ENCODE results near the gene ATAT1. TPM values are rescaled to one million over a fixed set of nuclear protein-coding genes. Genes with fewer than 3 reads are reported as not detected.

The ATAT1 gene
- total RNA-seq, 1 experiment from 2014 or later = 6.6 TPM

DNA sequence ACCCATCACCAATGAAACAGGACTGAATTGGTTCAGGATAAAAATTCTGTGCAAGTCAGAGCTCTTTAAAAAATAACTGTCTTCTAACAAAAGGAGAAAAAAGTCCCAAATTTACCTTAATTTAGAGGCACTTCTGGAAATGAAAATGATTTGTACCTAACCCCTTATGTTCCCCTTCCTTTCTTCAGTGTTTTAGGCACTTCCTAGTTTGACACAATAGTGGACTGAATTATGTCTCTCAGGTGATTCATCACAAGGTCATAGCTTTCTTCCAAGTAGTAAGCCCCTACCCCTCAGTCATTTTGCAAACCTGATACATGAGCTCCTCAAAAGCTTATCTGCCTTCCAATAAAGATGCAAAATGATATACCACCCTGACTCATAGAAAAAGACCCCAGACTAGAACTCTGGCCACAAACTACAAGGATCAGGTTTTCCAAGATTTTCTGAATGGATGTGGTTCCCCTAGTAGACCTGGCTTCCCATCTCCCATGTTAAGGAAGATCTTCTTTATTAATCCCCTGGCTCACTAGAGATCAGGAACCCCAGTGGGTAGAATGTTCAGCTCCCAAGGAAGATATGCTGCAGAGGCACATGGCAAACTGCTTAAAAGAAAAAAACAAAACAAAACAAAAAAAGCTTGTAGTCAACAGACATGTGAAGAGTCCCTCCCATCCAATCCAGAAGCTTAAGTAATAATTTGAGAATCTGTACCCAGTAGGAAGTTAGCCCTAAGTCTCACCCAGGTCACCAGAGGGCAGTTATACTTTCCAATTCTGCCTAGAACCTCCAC, 13.2 kb upstream of the ATAT1 start:
- peak; percentile 57 for DNase-seq (ENCODE audit: low read depth)

DNA sequence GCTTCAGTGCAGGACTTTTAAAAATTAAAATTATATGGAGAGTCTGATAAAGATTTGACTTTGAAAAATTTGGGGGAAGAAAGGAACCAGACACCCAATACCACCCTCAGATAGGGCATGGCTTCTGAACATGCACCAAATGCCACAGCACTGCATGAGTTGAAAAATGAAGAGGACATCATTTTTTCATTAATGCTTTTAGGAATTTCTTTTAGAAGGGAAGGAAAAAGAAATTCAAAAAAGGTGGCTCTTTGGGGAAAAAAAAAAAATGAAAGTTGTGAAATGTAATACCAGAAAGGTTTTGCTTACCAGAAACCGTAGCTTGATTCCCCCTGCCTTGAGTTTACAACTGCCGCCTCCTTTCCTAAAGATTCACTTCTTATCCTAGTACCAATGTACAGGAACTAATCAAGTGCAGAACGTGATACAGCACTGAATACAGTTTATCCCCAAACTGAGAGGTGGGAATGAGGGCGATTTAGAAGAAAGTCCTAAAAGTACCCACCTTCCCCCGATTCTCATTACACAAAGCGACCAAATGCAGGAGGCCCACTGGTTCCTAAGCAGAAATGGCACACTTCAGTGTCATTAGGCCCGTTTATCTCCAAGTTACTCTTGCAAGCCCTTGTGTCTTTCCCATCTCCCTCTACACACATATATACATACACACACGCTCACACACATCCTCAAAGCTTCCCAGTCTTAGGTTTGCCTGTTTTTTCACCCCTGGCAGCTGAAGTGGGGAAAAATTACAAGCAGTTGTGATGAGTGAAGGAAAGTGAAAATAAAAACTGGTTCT, 12.4 kb upstream of the ATAT1 start:
- no peak for DNase-seq (ENCODE audit: low read depth)

DNA sequence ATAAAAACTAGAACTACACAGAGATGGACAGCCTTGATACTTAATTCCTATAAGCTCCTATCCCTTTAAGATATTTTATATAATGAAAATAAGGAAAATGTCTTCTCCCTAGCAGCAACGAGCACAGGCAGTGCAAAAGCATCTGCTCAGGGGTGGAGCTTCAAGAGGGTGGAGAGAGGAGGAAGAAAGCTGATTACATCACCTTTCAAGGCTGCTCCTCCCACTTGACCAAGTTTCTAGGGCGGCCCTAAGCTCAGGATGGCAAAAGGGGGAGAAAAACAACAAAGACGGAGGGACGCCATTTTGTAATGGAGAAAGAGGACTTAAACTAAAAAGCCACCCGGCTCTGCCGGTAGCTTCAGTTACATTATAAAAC, 11.8 kb upstream of the ATAT1 start:
- DNase-seq (ENCODE audit: low read depth) = peak; percentile 98

DNA sequence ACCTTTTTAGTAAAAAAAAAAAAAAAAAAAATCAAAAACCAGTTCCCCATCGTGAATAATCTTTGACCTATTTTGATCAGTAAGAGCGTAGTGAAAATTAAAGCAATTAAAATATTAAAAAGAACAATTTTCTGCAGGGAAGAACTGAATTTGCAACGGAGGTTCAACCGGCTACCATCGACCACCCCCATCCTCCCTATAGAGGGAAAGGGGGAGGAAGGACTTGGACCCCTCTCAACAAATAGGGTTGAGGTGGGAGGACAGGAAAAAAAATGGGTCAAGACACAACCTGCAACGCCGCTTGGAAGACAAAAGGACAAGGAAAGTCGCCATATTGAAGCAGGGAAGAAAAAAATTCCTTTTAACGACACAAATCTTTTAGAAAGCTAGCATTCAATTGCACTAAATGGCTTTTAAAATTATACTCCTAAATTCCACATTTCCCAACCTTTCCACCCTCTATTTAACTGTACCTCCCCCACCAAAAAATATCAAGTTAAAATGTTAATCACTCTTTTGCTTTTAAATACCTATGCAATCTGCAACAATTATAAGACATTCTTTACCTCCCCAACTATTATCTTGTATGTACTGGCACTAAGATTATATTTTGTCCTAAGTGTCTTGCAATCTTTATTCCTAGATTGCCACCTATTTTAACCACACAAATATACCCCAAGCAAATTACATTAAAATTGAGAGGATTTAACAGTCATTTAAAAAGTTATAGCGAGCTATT, 11.3 kb upstream of the ATAT1 start:
- peak; percentile 87 for DNase-seq (ENCODE audit: low read depth)

DNA sequence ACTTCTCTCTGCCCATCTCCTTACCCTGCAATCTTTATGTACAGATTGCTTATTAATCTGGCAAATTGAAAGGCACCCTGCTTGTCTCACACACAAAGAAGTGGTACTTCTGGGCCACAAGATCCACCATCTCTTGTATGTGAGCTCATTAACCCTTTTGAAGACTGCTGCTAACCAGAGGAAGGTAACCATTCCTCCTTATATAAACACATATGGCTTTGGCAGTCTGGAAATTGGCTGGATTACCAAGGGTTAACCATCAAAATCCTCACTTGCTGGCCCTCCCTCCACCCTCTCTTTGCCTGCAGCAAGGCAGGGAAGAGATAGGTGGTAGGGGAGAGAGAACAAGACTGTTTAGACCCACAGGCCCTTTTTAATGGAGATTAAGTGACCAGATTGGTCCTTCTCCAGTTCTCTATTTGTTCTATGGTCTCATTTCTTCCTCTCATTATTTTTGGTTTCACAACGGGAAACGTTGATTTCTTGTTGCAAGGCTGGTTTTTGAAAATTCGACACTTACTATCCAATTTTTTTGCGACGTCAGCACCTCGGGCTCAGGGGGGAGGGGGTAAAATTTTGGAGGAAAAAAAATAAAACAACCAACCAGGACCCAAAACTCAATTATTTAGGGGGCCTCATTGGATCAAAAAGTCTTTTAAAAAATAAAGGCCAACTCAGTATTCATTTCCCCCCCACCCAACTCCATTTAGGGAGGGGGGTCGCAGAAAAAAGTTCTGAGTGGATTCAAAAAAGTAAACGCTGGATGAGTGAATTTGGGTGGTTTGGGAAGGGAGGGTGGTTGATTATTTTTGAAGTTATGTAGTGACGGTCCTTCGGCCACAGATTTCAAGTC, 10.5 kb upstream of the ATAT1 start:
- DNase-seq (ENCODE audit: low read depth) = peak; percentile 53

DNA sequence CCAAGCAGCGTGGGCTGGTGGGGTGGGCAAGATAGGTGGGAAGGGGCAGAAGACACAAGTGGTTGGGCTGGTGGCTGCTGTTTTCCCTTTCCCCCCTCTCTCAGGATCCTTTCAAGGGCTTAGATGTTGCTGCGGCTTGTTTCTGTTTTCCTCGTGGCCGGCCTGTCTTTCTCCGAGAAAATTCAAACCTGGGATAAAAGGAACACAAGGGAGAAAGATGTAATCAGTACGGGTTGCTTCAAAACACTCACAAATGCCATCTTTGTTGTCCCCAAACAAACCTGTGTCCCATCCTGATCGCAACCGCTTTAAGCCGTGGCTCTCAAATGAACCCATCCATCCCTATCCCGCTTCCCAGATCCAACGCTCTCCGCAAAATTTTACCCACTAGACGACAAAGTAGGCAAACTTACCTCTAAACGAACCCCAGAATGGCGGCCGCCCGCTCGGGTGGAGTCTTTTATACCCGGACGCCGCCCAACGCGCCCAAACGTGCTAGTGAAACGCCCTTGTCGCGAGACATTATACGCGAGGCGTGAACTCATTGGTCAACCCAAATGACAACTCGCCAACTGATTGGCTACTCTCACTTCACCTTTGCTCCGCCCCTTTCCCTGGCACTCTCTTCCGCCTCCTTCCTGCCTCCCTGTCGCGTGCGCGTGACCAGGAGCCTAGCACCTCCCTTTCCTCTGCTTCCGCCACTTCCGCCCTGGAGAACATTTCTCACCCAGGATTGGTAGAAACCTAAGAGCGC, 9.7 kb upstream of the ATAT1 start, which contains the start of gene PPP1R10:
TSS of gene PPP1R10 (minus strand) at position 433 of the 754 bp plus-strand sequence. CDS start 7,299 bp downstream, outside the sequence.
- DNase-seq (ENCODE audit: low read depth) = peak; percentile 100

DNA sequence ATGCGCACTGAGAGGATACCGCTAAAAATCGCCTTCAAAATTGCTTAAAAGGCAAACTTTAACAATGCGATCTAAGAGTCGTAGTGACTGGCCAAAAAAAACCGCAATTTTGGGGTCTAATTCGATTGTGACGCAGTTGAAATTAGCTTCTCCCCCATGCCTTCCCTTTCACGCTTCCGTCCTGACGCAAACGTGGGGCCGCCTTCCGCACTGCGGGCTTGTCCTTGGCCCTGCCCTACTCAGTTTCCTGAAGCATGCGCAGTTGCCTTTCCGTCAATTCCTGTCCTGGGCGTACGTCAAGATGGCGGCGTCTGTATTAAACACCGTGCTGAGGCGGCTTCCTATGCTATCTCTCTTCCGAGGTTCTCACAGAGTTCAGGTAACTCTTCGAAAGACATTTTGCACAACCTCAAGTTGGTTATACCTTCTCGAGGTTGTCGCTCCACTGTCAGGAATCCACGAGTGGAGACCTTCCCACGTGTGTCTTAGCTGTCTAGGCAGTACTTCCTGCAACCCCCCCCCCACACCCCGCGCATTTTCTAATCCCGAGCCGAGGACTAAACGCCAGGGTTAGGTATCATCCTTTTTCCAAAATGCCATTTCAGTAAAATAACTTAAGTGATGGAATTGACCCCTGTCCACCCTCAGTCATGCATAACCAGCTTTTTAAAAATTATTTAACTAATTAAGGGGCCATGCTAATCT, 9.0 kb upstream of the ATAT1 start, which contains the start of gene MRPS18B:
TSS of gene MRPS18B (plus strand) at position 276 of the 705 bp plus-strand sequence. CDS start at position 302, 26 bp downstream.
- peak; percentile 93 for DNase-seq (ENCODE audit: low read depth)

DNA sequence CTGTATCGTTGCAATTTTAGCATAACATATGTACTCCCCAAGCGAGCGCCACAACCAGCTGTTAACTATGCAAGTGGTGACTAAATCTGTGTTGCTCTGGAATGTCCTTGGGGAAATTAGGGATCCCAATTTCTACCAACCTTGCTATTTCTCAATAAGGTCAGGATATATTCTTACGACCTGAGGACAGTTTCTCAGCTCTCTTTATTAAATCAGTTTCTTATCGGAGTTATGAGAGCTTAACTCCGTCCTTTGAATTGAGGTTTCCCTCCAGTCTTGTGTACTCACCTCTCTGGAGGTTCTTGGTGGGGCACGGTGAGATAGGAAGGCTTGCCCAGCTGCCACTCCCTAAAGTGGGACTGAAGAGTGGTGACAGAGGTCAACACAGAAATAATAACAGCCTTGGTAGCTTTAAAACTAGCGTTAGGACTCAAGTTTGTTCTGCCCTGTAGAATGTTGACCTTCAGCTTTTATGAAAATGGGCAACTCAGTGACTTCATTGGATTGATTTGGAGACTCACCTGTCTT, 8.3 kb upstream of the ATAT1 start:
- DNase-seq (ENCODE audit: low read depth) = no peak

DNA sequence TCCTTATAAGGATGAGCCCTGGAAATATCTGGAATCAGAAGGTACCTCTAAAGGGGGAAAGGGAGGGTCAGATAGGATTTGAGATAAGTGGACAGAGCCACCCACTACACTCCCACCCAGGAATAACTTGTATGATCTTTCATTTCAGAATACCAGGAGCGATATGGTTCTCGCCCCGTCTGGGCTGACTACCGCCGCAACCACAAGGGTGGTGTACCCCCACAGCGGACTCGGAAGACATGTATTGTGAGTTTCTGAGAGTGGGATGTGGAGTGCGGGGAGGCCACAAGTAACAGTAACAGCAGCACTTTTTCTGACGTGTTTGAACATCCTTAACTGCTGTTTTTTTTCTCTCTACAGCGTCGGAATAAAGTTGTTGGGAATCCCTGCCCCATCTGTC, 7.1 kb upstream of the ATAT1 start:
- DNase-seq (ENCODE audit: low read depth) = no peak

DNA sequence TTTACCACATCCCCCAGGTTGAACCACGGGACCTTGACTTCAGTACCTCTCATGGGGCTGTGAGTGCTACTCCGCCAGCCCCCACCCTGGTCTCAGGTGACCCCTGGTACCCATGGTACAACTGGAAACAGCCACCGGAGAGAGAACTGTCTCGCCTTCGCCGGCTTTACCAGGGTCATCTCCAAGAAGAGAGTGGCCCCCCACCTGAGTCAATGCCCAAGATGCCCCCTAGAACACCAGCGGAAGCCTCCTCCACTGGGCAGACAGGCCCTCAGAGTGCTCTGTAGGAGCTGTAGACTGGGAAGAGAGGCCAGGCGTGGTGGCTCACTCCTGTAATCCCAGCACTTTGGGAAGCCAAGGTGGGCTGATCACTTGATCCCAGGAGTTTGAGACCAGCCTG, 1.2 kb upstream of the ATAT1 start:
- no peak for DNase-seq (ENCODE audit: low read depth)

DNA sequence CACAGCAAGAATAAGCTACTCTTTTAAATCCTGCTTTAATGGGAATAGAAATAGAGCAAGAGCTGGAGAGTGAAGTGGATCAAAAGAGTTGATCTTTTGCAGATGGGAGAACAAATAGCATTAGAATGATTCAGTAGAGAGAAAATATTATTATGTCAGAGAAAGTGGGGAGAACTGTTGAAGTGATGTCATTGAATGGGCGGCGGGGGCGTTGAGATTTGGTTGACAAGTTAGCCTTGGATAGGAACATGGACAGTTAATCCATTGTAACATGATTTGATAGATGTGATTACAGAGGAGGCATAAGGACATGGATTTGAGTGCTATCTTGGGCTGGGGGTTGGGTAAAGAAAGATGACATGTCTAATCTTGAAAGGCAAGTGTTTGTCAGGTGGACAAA, 9.2 kb downstream of the ATAT1 start:
- DNase-seq (ENCODE audit: low read depth) = no peak

DNA sequence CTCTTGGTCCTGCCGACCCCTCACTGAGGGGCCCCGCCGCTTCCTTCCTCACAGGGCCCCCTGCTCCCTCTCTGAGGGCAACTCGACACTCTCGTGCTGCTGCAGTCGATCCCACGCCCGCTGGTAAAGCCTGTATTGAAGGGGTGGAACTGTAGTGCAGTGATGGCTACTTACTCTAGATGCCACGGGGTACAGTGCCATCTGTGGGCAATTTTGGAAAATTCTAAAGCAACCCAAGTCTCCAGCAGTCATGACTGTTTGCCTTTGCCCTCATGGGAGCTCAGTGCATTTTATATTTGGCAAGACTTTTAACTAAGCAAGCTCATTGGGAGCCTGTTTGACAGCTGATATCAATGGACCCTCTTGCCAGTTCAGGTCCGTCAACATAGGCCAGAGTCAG, 13.8 kb downstream of the ATAT1 start:
- DNase-seq (ENCODE audit: low read depth) = no peak

DNA sequence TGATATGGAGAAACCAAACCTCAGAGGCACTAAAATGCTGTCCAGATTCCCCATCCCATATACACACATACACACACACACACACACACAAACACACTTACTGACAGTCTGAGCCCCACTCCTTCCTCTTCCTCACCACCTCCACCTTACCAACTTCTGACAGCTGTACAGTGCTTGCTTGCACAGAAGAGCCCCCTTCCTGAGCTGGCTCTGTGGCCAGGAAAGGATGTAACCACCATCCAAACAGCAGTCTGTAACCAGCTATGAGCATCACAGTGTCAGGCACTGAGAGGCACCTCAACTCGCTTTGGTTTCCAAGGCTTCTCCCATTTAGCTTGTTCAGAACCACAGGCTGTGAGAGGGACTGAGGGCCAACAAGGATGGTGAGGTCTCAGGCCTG, 14.4 kb downstream of the ATAT1 start:
- no peak for DNase-seq (ENCODE audit: low read depth)

DNA sequence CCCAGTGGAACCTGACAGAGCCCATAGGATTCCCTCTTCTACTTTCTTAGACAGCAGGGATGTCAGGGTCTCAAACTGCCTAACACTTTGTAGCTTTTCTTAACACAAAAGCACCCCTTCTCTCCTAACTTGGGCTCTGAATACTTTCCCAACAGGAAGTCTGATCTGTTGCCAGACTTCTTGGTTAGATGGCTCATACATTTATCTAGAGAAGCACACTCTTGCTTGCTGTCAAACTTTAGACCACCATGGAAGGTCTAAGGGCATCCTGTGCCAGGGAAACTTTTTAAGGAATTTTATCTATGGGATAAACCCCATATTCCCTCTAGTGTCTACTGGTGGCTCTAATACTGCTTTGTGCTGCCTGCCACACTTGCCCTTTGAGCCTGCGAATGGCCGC, 17.0 kb downstream of the ATAT1 start:
- no peak for DNase-seq (ENCODE audit: low read depth)

DNA sequence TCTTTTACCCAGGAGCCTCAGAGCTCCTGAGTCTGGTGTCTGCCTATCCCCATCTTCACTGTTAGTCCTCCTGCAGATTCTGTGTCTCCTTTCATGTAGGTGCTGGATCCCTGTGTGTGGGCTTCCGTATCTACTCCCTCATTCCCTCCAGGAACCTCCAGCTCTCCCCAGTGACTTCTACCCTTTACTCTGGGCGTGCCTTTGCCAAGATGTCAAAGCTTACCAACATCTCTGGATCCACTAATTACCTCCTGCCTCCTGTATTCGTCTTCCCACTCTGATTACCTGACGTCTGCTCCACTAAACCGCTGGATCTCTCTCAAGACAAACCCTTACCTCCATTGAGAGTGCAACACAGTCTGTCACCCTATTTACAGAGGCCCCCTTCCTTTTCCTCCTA, 18.1 kb downstream of the ATAT1 start:
- DNase-seq (ENCODE audit: low read depth) = no peak

DNA sequence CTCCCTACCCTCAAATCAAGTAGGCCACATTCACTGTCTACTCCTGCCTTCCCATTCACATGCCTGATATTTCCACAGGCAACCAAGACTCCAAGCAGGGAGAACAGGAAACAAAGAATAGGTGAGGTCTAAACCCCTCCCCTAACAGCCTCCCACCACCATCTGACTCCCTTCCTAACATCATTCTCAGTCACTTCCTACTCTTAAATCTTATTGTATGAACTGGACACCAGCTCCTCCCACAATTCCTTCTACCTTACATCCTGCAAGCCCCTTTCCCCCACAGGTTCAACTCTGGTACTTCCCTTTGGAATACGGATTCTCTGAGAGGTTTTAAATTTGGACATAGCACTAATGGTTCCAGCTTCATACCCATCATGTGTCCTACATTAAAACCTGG, 19.3 kb downstream of the ATAT1 start:
- DNase-seq (ENCODE audit: low read depth) = no peak

DNA sequence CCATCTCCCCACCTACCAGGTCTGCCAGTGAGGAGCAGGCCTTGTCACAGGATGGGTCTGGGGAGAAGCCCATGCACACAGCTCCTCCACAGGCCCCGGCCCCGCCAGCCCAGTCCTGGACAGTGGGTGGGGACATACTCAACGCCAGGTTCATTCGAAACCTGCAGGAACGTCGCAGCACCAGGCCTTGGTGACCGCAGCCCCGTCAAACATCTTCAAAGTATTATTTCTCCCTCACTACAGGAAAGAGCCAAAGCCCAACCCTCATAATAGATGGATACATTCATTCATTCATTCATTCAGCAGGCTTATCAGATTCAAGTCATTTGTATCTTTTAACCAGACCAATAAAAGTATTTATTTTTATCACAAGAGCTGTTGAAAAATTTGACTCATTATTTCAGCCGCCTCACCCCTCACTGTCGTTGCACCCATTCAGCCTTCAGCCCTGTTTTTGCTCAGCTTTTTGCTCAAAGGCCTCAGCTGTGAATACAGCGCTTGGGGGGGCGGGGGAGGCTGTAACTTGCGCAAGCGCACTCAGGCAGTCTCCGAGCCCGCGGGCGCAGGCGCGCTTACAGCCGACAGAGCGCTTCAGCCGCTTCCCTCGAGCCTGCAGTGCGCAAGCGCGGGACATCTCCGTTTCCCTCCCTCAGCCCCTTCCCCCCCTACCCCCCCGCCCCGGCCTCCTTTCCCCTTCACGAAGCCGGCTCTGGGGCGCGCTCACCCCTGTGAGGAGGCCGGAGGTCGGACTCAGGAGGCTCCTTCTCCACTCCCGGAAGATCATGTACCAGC, 20.0 kb downstream of the ATAT1 start, which contains the start of gene C6orf136:
TSS of gene C6orf136 (plus strand) at position 684 of the 792 bp plus-strand sequence. CDS start at position 783, 99 bp downstream.
- DNase-seq (ENCODE audit: low read depth) = peak; percentile 82
